NCI-H146 treated with DMSO at 0.1 percent for 48 hours (cell line): Measurements from ENCODE around the gene CRELD1.
A peak's percentile ranks its signal among the peaks of the same experiment; 100 is the strongest.

Experiments used
- DNase-seq: peaks from one replicate; lab custom pipeline; 2025; ENCODE audit not compliant: unreplicated experiment; lab: John Stamatoyannopoulos, UW

Gene CRELD1

GRCh38 chr3:9903238-9903624 is 30.4 kb upstream of the CRELD1 start:
- DNase-seq: no peak

- no peak for DNase-seq
Measured at GRCh38 chr3:9903904-9904303, 29.7 kb upstream of the CRELD1 start.

GRCh38 chr3:9906480-9906879 is 27.2 kb upstream of the CRELD1 start:
- no peak for DNase-seq

- no peak for DNase-seq
Measured at GRCh38 chr3:9908286-9908685, 25.3 kb upstream of the CRELD1 start.

GRCh38 chr3:9909221-9910013 is 24.2 kb upstream of the CRELD1 start:
- DNase-seq: no peak

GRCh38 chr3:9911863-9912262 is 21.8 kb upstream of the CRELD1 start:
- DNase-seq: no peak

GRCh38 chr3:9912294-9912935 is 21.2 kb upstream of the CRELD1 start:
- no peak for DNase-seq

GRCh38 chr3:9913601-9914000 is 20.0 kb upstream of the CRELD1 start:
- DNase-seq: no peak

GRCh38 chr3:9914011-9914410 is 19.6 kb upstream of the CRELD1 start:
- no peak for DNase-seq

GRCh38 chr3:9914559-9915253 is 18.9 kb upstream of the CRELD1 start:
- peak; percentile 3 for DNase-seq

GRCh38 chr3:9915254-9916141 is 18.1 kb upstream of the CRELD1 start:
- DNase-seq: peak; percentile 31

- DNase-seq: no peak
Measured at GRCh38 chr3:9916346-9916733, 17.3 kb upstream of the CRELD1 start.

GRCh38 chr3:9916734-9917680 is 16.6 kb upstream of the CRELD1 start, which contains the start of gene IL17RC:
IL17RC (plus strand) TSS chr3:9917098; CDS start chr3:9917316, 218 bp downstream.
- peak; percentile 63 for DNase-seq

- no peak for DNase-seq
Measured at GRCh38 chr3:9917820-9918219, 15.8 kb upstream of the CRELD1 start.

- DNase-seq: no peak
Measured at GRCh38 chr3:9918261-9919038, 15.2 kb upstream of the CRELD1 start.

GRCh38 chr3:9928158-9928557 is 5.5 kb upstream of the CRELD1 start:
- DNase-seq: no peak

- DNase-seq: no peak
Measured at GRCh38 chr3:9930804-9931418, 2.7 kb upstream of the CRELD1 start.

GRCh38 chr3:9932535-9932842 is 1.1 kb upstream of the CRELD1 start:
- DNase-seq: no peak
